ENCODE data around the gene FUT8. TPM values are rescaled to one million over a fixed set of nuclear protein-coding genes. Genes with fewer than 3 reads are reported as not detected.

Gene FUT8
- total and polyA plus RNA-seq, 2 of the 8 experiments (the other 6 are each of a cell fraction or from before 2014, with no cell fraction given): 10.5 to 25.1 TPM

GRCh38 chr14:65783101-65783500 is 370.6 kb downstream of the FUT8 start:
- Histone ChIP-seq H3K9ac (replicated peaks in 1 of 4; ENCODE audit: extremely low read depth in 1 of 4, low read depth in 3 of 4, low read length in 3 of 4) (no peak overlapping the region), H4K20me1 (replicated peaks in 1 of 2; ENCODE audit: control insufficient read depth in 1 of 2, insufficient read depth in 2 of 2, low read length in 2 of 2) (no peaks in the 10 kb centered on the region), H3K23ac (ENCODE audit: insufficient read length) (no peak overlapping the region), H4K5ac (ENCODE audit: insufficient read length, low read depth, low read length) (no peak overlapping the region), H2BK15ac (ENCODE audit: low read length) (no peak overlapping the region), H3K4me1 (replicated peaks in 1 of 4; ENCODE audit: control insufficient read depth in 3 of 4, insufficient read depth in 4 of 4, low read length in 3 of 4) (no peaks in the 10 kb centered on the region), H3K4me2 (ENCODE audit: insufficient read depth in 1 of 2, low read depth in 2 of 2, low read length in 2 of 2) (no peak overlapping the region), H3K23me2 (ENCODE audit: low read depth, low read length) (no peaks in the 10 kb centered on the region), H2BK20ac (ENCODE audit: low read length) (no peak overlapping the region), H3K79me1 (ENCODE audit: low read depth, low read length) (no peaks in the 10 kb centered on the region), H4K91ac (replicated peaks; ENCODE audit: insufficient read length, low read length) (no peak overlapping the region), H3K36me3 (ENCODE audit: control insufficient read depth in 2 of 4, insufficient read depth in 4 of 4, low read length in 3 of 4) (no peaks in the 10 kb centered on the region), H2BK12ac (ENCODE audit: low read depth, low read length) (no peak overlapping the region), H3K9me3 (ENCODE audit: insufficient read depth in 2 of 2, low read depth in 1 of 2, low read length in 1 of 2) (no peaks in the 10 kb centered on the region), H4K8ac (ENCODE audit: extremely low read depth, insufficient read depth, low read length) (no peak overlapping the region), H3K18ac (ENCODE audit: extremely low read depth, low read length) (no peak overlapping the region), H2AK5ac (ENCODE audit: low read depth, low read length) (no peak overlapping the region), H2BK5ac (ENCODE audit: low read depth, low read length) (no peak overlapping the region), H2BK120ac (replicated peaks; ENCODE audit: low read depth, low read length) (no peak overlapping the region), H3K79me2 (ENCODE audit: control insufficient read depth in 1 of 2, insufficient read depth in 2 of 2, low read length in 2 of 2) (no peaks in the 10 kb centered on the region), H3K56ac (replicated peaks; ENCODE audit: insufficient read length, low read depth, low read length) (no peak overlapping the region), H3K14ac (ENCODE audit: insufficient read length) (no peak overlapping the region), H3K27ac (ENCODE audit: low read depth, low read length) (no peak overlapping the region), H2AFZ (ENCODE audit: low read length) (no peak overlapping the region), H3K4ac (replicated peaks; ENCODE audit: insufficient read length, low read depth, low read length) (no peak overlapping the region), H3K4me3 (ENCODE audit: extremely low read depth in 1 of 4, insufficient read depth in 2 of 4, low read depth in 3 of 4, low read length in 4 of 4) (no peak overlapping the region), H3K27me3 (replicated peaks in 1 of 4; ENCODE audit: control insufficient read depth in 3 of 4, extremely low read depth in 1 of 4, insufficient read depth in 3 of 4, low read length in 3 of 4) (no peaks in the 10 kb centered on the region)
- CTCF ChIA-PET (ENCODE audit: partially characterized antibody): interaction anchor here (0.8 to 1.6 kb wide), 3 partner anchors 9 to 157 kb away, joined by 3 read pairs; no protein-coding TSS in a partner anchor
- POLR2A ChIA-PET (ENCODE audit: partially characterized antibody): no interaction called here
- no peak for FAIRE-seq
- 95% methylated on average over 3 of the region's 3 CpGs; no CpG with 5 or more reads in 1 of the 2 experiments for WGBS, 2 experiments (ENCODE audit: extremely low coverage in 1 of 2, insufficient coverage in 1 of 2, insufficient read length in 1 of 2, insufficient replicate concordance in 2 of 2, low coverage in 1 of 2, low lambda C conversion rate in 2 of 2, missing lambda C conversion rate in 1 of 2)
- no peak for DNase-seq (ENCODE audit: low read depth in 1 of 2, low spot score in 2 of 2)
- TF ChIP-seq BACH1 (IDR thresholded peaks at IDR 0.05; ENCODE audit: low read length) (no peak), SP1 (IDR thresholded peaks at IDR 0.05; ENCODE audit: low read depth, low read length) (no peak), FOSL1 (IDR thresholded peaks at IDR 0.05; ENCODE audit: insufficient read depth, low read depth, low read length) (no peak), CBX5 (IDR thresholded peaks at IDR 0.05; ENCODE audit: low read depth, low read length) (no peak), SP2 (IDR thresholded peaks at IDR 0.05; ENCODE audit: low read length) (no peak), JUN (IDR thresholded peaks at IDR 0.05; ENCODE audit: low read depth, low read length) (no peak), GTF2F1 (IDR thresholded peaks at IDR 0.05; ENCODE audit: borderline replicate concordance, low read depth, low read length) (no peak), POLR2AphosphoS5 (IDR thresholded peaks at IDR 0.05; ENCODE audit: low read depth, low read length) (no peak), SAP30 (IDR thresholded peaks at IDR 0.05; ENCODE audit: insufficient read depth, insufficient replicate concordance, low read length) (no peak), CREB1 (IDR thresholded peaks at IDR 0.05) (no peak), ZNF274 (IDR thresholded peaks at IDR 0.05; ENCODE audit: borderline replicate concordance, extremely low read depth, low read length) (no peak), SP4 (IDR thresholded peaks at IDR 0.05; ENCODE audit: low read length) (no peak), CTBP2 (IDR thresholded peaks at IDR 0.05; ENCODE audit: borderline replicate concordance, insufficient read depth, insufficient read length, low read length) (no peak)
- TF ChIP-seq, protein P1, sequence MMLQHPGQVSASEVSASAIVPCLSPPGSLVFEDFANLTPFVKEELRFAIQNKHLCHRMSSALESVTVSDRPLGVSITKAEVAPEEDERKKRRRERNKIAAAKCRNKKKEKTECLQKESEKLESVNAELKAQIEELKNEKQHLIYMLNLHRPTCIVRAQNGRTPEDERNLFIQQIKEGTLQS (IDR thresholded peaks at IDR 0.05; ENCODE audit: insufficient read depth, low read depth, low read length): no peak
- TF ChIP-seq, protein P2, sequence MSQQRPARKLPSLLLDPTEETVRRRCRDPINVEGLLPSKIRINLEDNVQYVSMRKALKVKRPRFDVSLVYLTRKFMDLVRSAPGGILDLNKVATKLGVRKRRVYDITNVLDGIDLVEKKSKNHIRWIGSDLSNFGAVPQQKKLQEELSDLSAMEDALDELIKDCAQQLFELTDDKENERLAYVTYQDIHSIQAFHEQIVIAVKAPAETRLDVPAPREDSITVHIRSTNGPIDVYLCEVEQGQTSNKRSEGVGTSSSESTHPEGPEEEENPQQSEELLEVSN (IDR thresholded peaks at IDR 0.05): no peak

Measured in H1 (cell line).